ENCODE results near the gene PPARA.

DNA sequence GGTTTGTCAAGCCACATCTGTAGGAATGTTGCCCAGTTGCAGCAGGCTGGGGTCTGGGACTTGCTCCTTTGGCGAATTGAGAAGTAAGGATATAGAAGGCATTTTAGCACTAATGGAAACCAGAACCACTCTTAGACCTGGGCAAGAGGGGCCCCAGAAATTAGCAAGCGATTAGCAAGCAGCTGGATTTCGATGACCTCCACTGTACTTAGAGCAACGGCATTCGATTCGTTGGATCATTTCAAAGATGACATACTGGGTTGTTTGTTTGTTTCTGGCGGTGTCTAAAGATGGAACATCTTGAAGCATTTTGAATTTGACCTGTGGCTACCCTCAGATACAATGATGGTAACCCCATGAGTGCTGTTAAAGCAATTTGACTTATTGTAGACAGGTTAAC, 100.9 kb downstream of the PPARA start:
- TF ChIP-seq, protein P1, sequence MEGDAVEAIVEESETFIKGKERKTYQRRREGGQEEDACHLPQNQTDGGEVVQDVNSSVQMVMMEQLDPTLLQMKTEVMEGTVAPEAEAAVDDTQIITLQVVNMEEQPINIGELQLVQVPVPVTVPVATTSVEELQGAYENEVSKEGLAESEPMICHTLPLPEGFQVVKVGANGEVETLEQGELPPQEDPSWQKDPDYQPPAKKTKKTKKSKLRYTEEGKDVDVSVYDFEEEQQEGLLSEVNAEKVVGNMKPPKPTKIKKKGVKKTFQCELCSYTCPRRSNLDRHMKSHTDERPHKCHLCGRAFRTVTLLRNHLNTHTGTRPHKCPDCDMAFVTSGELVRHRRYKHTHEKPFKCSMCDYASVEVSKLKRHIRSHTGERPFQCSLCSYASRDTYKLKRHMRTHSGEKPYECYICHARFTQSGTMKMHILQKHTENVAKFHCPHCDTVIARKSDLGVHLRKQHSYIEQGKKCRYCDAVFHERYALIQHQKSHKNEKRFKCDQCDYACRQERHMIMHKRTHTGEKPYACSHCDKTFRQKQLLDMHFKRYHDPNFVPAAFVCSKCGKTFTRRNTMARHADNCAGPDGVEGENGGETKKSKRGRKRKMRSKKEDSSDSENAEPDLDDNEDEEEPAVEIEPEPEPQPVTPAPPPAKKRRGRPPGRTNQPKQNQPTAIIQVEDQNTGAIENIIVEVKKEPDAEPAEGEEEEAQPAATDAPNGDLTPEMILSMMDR (conservative IDR thresholded peaks at IDR 0.05; ENCODE audit: low read depth in 2 of 2), result no peak
- TF ChIP-seq CREB1 (CRISPR knock-in tag; IDR thresholded peaks at IDR 0.05; ENCODE audit: low read depth) (no peak), ZNF114 (CRISPR knock-in tag; IDR thresholded peaks at IDR 0.05) (no peak), POLR2AphosphoS5 (IDR thresholded peaks at IDR 0.05; ENCODE audit: low read depth) (no peak), EZH2 (IDR thresholded peaks at IDR 0.05; ENCODE audit: low read depth, unreplicated experiment) (no peak), EZH2phosphoT487 (IDR thresholded peaks at IDR 0.05; ENCODE audit: unreplicated experiment) (no peak)
- TF ChIP-seq, protein P2, sequence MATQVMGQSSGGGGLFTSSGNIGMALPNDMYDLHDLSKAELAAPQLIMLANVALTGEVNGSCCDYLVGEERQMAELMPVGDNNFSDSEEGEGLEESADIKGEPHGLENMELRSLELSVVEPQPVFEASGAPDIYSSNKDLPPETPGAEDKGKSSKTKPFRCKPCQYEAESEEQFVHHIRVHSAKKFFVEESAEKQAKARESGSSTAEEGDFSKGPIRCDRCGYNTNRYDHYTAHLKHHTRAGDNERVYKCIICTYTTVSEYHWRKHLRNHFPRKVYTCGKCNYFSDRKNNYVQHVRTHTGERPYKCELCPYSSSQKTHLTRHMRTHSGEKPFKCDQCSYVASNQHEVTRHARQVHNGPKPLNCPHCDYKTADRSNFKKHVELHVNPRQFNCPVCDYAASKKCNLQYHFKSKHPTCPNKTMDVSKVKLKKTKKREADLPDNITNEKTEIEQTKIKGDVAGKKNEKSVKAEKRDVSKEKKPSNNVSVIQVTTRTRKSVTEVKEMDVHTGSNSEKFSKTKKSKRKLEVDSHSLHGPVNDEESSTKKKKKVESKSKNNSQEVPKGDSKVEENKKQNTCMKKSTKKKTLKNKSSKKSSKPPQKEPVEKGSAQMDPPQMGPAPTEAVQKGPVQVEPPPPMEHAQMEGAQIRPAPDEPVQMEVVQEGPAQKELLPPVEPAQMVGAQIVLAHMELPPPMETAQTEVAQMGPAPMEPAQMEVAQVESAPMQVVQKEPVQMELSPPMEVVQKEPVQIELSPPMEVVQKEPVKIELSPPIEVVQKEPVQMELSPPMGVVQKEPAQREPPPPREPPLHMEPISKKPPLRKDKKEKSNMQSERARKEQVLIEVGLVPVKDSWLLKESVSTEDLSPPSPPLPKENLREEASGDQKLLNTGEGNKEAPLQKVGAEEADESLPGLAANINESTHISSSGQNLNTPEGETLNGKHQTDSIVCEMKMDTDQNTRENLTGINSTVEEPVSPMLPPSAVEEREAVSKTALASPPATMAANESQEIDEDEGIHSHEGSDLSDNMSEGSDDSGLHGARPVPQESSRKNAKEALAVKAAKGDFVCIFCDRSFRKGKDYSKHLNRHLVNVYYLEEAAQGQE (IDR thresholded peaks at IDR 0.05; ENCODE audit: unreplicated experiment), result no peak

All from GM23338 (cell line).